Fibroblast of lung (primary cell): ENCODE data around the gene SLC51B. TPM values are rescaled to one million over a fixed set of nuclear protein-coding genes. Genes with fewer than 3 reads are reported as not detected.

Source experiments
- DNase-seq, 2 donors: peaks; one replicate each; pipeline versions ENCODE4 v3.0.0 to v3.0.0-alpha.2; 2010; ENCODE audit warnings: low read depth in 2 of 2
- H2AFZ ChIP-seq: 2 replicates; pipeline ENCODE4 v1.5.1; 2012; ENCODE audit warnings: low read length, control low read depth, inconsistent platforms
- H3K27ac ChIP-seq: 2 replicates; pipeline ENCODE4 v1.5.1; 2011; ENCODE audit warnings: low read length, control low read depth; ENCODE audit not compliant: insufficient read depth
- H3K27me3 ChIP-seq: 2 replicates; pipeline ENCODE4 v1.5.1; 2011; ENCODE audit warnings: mild to moderate bottlenecking, low read length; ENCODE audit not compliant: control insufficient read depth, insufficient read depth
- H3K36me3 ChIP-seq: 2 replicates; pipeline ENCODE4 v1.5.1; 2011; ENCODE audit warnings: low read length; ENCODE audit not compliant: control insufficient read depth, insufficient read depth
- H3K4me1 ChIP-seq: 2 replicates; pipeline ENCODE4 v1.5.1; 2011; ENCODE audit warnings: low read length; ENCODE audit not compliant: control insufficient read depth, insufficient read depth; ENCODE audit errors: extremely low read depth
- H3K4me2 ChIP-seq: 2 replicates; pipeline ENCODE4 v1.5.1; 2011; ENCODE audit warnings: low read length, control low read depth; ENCODE audit not compliant: insufficient read depth; ENCODE audit errors: extremely low read depth
- H3K4me3 ChIP-seq, 4 experiments: fragments of 200-600 bp in 1 of 4; sonication (generic) in 1 of 4; replicated peaks in 1 of 4; 2 replicates each; pipeline ENCODE4 v1.5.1; 2011 to 2016; ENCODE audit warnings: low read length in 4 of 4, low read depth in 3 of 4, mild to moderate bottlenecking in 3 of 4, control low read depth in 2 of 4, inconsistent platforms in 1 of 4, mixed read lengths in 1 of 4; ENCODE audit not compliant: insufficient read depth in 1 of 4; ENCODE audit errors: control extremely low read depth in 1 of 4
- H3K79me2 ChIP-seq: 2 replicates; pipeline ENCODE4 v1.5.1; 2012; ENCODE audit warnings: mild to moderate bottlenecking, low read length, inconsistent platforms; ENCODE audit not compliant: control insufficient read depth, insufficient read depth
- H3K9ac ChIP-seq: 2 replicates; pipeline ENCODE4 v1.5.1; 2011; ENCODE audit warnings: mild to moderate bottlenecking, low read length, control low read depth; ENCODE audit not compliant: insufficient read depth
- H3K9me3 ChIP-seq: 2 replicates; pipeline ENCODE4 v1.5.1; 2012; ENCODE audit warnings: low read depth, low read length; ENCODE audit not compliant: control insufficient read depth, insufficient read depth
- H4K20me1 ChIP-seq: 2 replicates; pipeline ENCODE4 v1.5.1; 2011; ENCODE audit warnings: low read length; ENCODE audit not compliant: control insufficient read depth, insufficient read depth; ENCODE audit errors: extremely low read depth
- EZH2 ChIP-seq: IDR thresholded peaks from 2 replicates; pipeline ENCODE4 v1.5.1; 2012; ENCODE audit warnings: low read length, control low read depth, mild to moderate bottlenecking; ENCODE audit errors: missing control alignments
- polyA plus RNA-seq, 2 donors: library from polyadenylated mRNA; depleted of rRNA in 1 of 2; stranded (reverse) in 1 of 2; unstranded in 1 of 2; fragments of >200 nt; gene quantifications; 2 replicates each; pipeline ENCODE4 v1.2.1, GENCODE V29; 2011 to 2012; ENCODE audit warnings: missing spikeins in 1 of 2
- total RNA-seq: library from RNA; depleted of rRNA; stranded (reverse); fragments of >200 nt; gene quantifications from 2 replicates; pipeline ENCODE4 v1.2.1, GENCODE V29; 2014
- TF ChIP-seq, protein P1 (sequence below), 2 donors: IDR thresholded peaks in 1 of 2; conservative IDR thresholded peaks in 1 of 2; 1 replicate in 1 of 2; 2 replicates in 1 of 2; pipeline ENCODE4 v1.5.1; 2011 to 2012; ENCODE audit warnings: low read length in 2 of 2, control low read depth in 1 of 2, inconsistent platforms in 1 of 2, low read depth in 1 of 2, mild to moderate bottlenecking in 1 of 2

SLC51B gene
- total and polyA plus RNA-seq, 2 donors (not counting 1 experiment from before 2014, with no cell fraction given), result 0.66 to 0.98 TPM

GRCh38 chr15:65056106-65056505, 10.9 kb downstream of the SLC51B start:
- Histone ChIP-seq H3K27me3 (no peaks in the 10 kb centered on the region), H3K79me2 (no peaks in the 10 kb centered on the region), H2AFZ (no peak overlapping the region), H3K27ac (no peak overlapping the region), H3K4me1 (peaks cover 21% of the 10 kb centered on the region), H3K4me2 (no peak overlapping the region), H3K9ac (no peak overlapping the region), H3K9me3 (no peaks in the 10 kb centered on the region), H3K36me3 (peaks cover 2% of the 10 kb centered on the region), H4K20me1 (no peaks in the 10 kb centered on the region), H3K4me3 (no peak overlapping the region)
- DNase-seq, result no peak
- no peak for TF ChIP-seq EZH2
- TF ChIP-seq, protein P1, sequence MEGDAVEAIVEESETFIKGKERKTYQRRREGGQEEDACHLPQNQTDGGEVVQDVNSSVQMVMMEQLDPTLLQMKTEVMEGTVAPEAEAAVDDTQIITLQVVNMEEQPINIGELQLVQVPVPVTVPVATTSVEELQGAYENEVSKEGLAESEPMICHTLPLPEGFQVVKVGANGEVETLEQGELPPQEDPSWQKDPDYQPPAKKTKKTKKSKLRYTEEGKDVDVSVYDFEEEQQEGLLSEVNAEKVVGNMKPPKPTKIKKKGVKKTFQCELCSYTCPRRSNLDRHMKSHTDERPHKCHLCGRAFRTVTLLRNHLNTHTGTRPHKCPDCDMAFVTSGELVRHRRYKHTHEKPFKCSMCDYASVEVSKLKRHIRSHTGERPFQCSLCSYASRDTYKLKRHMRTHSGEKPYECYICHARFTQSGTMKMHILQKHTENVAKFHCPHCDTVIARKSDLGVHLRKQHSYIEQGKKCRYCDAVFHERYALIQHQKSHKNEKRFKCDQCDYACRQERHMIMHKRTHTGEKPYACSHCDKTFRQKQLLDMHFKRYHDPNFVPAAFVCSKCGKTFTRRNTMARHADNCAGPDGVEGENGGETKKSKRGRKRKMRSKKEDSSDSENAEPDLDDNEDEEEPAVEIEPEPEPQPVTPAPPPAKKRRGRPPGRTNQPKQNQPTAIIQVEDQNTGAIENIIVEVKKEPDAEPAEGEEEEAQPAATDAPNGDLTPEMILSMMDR (conservative IDR thresholded peaks at IDR 0.05 in 1 of 2, IDR thresholded peaks at IDR 0.05 in 1 of 2; ENCODE audit: low read depth in 1 of 2, low read length in 2 of 2), result no peak

DNA sequence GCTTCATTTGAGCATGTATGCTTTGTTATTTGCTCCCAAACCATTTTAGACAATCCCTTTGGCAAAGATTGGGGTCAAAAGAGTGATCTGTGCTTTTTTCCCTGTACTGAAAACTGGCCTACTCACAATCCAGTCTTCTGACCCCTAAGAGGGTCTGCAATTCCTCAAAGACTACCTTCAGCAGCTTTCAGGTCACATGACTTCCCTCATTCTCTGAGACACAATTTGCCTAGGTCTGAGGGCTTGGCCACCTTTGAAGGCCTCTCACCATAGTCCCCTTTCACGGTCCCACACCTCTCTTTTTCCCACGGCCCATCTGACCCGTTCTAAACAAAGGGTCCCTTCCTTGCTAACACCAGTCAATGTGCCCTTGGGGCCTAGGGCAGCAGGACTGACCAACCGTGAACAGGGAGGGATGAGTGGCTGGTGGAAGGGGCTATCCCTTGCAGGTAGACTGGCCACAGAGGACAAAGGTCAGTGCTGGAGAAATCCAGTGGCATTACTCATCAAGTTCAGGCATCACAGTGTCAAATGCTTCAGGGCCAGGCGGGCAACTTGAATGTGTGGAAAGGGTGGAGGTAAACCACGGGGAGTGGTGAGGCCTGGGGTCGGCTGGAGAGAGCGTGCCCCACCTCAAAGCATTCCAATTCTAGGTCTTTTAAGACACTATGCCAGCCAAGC, 11.8 kb downstream of the SLC51B start:
- TF ChIP-seq, protein P1 (conservative IDR thresholded peaks at IDR 0.05 in 1 of 2, IDR thresholded peaks at IDR 0.05 in 1 of 2; ENCODE audit: low read depth in 1 of 2, low read length in 2 of 2), result no peak
- no peak for TF ChIP-seq EZH2

DNA sequence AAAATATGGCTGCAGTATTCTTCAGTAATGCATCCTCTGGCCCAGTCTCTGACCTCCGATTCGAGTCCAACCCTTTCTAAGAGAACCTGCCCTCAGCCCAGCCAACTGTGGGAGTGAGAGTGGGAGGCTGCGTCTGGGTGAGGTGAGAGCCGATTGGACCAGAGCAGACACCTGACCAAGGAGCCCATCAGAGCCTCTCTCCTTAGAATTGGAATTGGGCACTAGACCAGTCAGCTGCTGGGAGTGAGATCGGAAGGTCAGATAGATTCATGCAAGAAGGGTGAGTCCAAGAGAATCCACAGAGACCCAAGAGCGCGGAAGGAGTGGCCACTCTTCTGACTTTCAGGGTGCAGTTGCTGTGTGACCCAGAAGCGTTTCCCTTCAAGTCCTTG, 12.4 kb downstream of the SLC51B start:
- no peak for DNase-seq
- Histone ChIP-seq H3K9ac (no peak overlapping the region), H3K27ac (no peak overlapping the region), H2AFZ (no peak overlapping the region), H3K27me3 (no peaks in the 10 kb centered on the region), H3K9me3 (no peaks in the 10 kb centered on the region), H3K36me3 (peaks cover 2% of the 10 kb centered on the region), H3K4me2 (no peak overlapping the region), H3K4me1 (peaks cover 19% of the 10 kb centered on the region), H3K4me3 (no peak overlapping the region), H3K79me2 (no peaks in the 10 kb centered on the region), H4K20me1 (no peaks in the 10 kb centered on the region)
- TF ChIP-seq, protein P1 (conservative IDR thresholded peaks at IDR 0.05 in 1 of 2, IDR thresholded peaks at IDR 0.05 in 1 of 2; ENCODE audit: low read depth in 1 of 2, low read length in 2 of 2), result no peak
- TF ChIP-seq EZH2, result no peak

More for the DNA sequence above, 11.8 kb downstream of the SLC51B start:
- Histone ChIP-seq H3K27me3 (no peaks in the 10 kb centered on the region), H3K27ac (no peak overlapping the region), H4K20me1 (no peaks in the 10 kb centered on the region), H3K9me3 (no peaks in the 10 kb centered on the region), H3K9ac (no peak overlapping the region), H3K36me3 (peaks cover 2% of the 10 kb centered on the region), H3K79me2 (no peaks in the 10 kb centered on the region), H3K4me2 (no peak overlapping the region), H3K4me1 (peaks cover 19% of the 10 kb centered on the region), H2AFZ (no peak overlapping the region), H3K4me3 (no peak overlapping the region)
- peak in 1 of 2 donors; percentile 62 for DNase-seq
